OCI-LY3 (cell line): ENCODE data around the gene PDE10A.

Source experiments
- EZH2phosphoT487 ChIP-seq: fragments of 200-600 bp; shearing (Covaris generic); IDR thresholded peaks from 2 replicates; pipeline ENCODE4 v1.6.1; 2018; ENCODE audit warnings: antibody characterized with exemption, mixed run types, low read depth
- TF ChIP-seq, protein P1 (sequence below): fragments of 200-600, 300-600 bp; sonication (generic); IDR thresholded peaks from 2 replicates; pipeline ENCODE4 v1.5.1; 2014; ENCODE audit warnings: antibody characterized with exemption, low read length, low read depth

DNA sequence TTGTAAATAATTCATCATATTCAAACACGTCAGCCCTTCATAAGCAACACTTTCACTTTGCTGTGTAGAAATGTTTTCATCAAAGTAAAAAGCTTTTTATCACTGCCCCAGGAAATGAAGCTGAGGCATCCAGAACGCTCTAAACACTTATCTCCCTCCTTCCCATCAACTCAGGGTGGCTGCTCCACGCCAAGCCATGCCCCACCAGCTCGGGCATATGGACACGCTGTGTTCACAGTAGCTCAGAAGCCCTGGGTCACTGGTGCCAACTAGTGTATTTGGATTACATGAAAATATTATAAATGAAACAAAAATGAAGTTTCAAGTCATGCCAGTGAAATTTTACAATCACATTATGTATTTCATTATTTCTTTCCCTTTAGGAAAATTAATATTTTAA, 10.3 kb downstream of the PDE10A start:
- TF ChIP-seq, protein P1, sequence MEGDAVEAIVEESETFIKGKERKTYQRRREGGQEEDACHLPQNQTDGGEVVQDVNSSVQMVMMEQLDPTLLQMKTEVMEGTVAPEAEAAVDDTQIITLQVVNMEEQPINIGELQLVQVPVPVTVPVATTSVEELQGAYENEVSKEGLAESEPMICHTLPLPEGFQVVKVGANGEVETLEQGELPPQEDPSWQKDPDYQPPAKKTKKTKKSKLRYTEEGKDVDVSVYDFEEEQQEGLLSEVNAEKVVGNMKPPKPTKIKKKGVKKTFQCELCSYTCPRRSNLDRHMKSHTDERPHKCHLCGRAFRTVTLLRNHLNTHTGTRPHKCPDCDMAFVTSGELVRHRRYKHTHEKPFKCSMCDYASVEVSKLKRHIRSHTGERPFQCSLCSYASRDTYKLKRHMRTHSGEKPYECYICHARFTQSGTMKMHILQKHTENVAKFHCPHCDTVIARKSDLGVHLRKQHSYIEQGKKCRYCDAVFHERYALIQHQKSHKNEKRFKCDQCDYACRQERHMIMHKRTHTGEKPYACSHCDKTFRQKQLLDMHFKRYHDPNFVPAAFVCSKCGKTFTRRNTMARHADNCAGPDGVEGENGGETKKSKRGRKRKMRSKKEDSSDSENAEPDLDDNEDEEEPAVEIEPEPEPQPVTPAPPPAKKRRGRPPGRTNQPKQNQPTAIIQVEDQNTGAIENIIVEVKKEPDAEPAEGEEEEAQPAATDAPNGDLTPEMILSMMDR: no peak
- TF ChIP-seq EZH2phosphoT487: no peak
